Right lobe of liver (tissue), 4 donors: ENCODE measurements around the gene CCDC6.

Experiments
- POLR2A ChIP-seq: fragments of 450-650 bp; IDR thresholded peaks from one replicate; pipeline ENCODE4 v1.6.1; 2017; ENCODE audit warnings: antibody characterized with exemption, mild to moderate bottlenecking
- TF ChIP-seq, protein P1 (sequence below), 4 donors: fragments of 200-600 bp in 3 of 4; fragments of 450-650 bp in 1 of 4; IDR thresholded peaks; one replicate each; pipeline versions ENCODE4 v1.5.1 to v1.8.0; 2016 to 2022; ENCODE audit warnings: antibody characterized with exemption in 4 of 4, mild to moderate bottlenecking in 2 of 4
- donor health status: DM: no; HTN: no; CAD: no.
- donor health status: DM: no; HTN: no; CAD: no.
- donor health status: DM: no; HTN: yes; CAD: no.

DNA sequence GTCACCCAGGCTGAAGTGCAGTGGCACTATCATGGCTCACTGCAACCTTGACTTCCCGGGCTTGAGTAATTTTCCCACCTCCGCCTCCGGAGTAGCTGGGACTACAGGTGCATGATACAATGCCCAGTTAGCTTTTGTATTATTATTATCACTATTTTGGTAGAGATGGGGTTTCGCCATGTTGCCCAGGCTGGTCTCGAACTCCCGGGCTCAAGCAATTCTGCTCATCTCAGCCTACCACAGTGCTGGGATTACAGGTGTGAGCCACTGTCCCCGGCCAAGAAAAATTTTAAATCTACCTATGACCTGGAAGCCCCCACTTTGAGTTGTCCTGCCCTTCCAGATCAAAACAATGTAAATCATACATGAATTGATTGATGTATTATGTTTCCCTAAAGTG lies 38.8 kb downstream of the CCDC6 start:
- TF ChIP-seq, protein P1, sequence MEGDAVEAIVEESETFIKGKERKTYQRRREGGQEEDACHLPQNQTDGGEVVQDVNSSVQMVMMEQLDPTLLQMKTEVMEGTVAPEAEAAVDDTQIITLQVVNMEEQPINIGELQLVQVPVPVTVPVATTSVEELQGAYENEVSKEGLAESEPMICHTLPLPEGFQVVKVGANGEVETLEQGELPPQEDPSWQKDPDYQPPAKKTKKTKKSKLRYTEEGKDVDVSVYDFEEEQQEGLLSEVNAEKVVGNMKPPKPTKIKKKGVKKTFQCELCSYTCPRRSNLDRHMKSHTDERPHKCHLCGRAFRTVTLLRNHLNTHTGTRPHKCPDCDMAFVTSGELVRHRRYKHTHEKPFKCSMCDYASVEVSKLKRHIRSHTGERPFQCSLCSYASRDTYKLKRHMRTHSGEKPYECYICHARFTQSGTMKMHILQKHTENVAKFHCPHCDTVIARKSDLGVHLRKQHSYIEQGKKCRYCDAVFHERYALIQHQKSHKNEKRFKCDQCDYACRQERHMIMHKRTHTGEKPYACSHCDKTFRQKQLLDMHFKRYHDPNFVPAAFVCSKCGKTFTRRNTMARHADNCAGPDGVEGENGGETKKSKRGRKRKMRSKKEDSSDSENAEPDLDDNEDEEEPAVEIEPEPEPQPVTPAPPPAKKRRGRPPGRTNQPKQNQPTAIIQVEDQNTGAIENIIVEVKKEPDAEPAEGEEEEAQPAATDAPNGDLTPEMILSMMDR (IDR thresholded peaks at IDR 0.05), result no peak
- no peak for TF ChIP-seq POLR2A
